Spleen (tissue), 7 donors: Measurements from ENCODE around the gene ZNHIT6.

Experiments used
- CTCF ChIP-seq, 11 experiments: fragments of 200-600 bp in 7 of 11; fragments of 450-650 bp in 4 of 11; sonication (generic) in 4 of 11; IDR thresholded peaks in 8 of 11; conservative IDR thresholded peaks in 3 of 11; 1 replicate in 7 of 11; 2 replicates in 4 of 11; pipeline versions ENCODE4 v1.4.0 to v1.8.0; 2016 to 2021; ENCODE audit warnings: antibody characterized with exemption in 11 of 11, inconsistent platforms in 4 of 11, mild to moderate bottlenecking in 1 of 11
- POLR2A ChIP-seq, 3 donors: fragments of 450-650 bp; IDR thresholded peaks; one replicate each; pipeline ENCODE4 v1.5.1; 2017; ENCODE audit warnings: antibody characterized with exemption in 3 of 3, mild to moderate bottlenecking in 1 of 3
- POLR2AphosphoS5 ChIP-seq, 3 donors: sonication (generic); formaldehyde crosslinking; IDR thresholded peaks; one replicate each; pipeline ENCODE4 v1.5.1; 2017; ENCODE audit warnings: antibody characterized with exemption in 3 of 3
- donor health status: DM: no; HTN: no; CAD: no; lungs with moderate emphysema.
- donor health status: DM: no; HTN: no; CAD: no.
- donor health status: DM: no; HTN: no; CAD: no.

DNA sequence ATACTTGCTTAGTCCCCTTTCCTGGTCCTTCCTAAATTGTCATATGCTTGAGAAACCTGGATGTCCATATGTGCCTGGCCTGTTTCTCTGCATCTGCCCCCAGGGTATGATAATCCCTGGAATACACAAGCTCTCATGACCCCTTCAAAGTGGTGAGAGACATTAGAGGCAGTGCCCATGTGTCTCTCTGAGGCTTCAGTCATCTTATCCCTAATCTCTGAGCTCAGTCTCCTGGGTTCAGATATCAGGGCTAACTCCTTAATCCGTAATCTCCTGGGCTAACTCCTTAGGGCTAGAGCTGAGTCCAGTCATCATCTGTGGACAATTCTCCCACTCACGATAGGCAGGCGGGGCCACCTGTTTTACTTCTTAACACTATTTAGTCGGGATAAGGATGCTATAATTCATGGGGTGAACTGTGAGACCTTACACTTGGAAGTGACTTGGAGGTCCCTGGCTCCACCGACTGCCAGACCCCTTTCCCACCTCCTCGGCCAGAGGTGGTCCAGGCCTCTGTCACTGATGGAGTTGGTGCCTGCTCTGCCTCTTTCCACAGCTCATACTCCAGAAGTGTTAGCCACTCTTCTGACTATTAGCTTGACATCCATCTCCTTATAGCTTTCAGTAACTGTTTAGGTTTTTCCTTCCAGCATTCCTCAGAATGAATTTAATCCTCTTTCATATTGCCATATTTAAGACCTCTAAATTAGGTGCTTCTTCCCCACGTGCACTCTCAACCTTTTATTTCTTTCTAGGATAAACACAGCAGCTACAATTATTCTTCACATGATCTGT lies 105.0 kb downstream of the ZNHIT6 start:
- no peak for TF ChIP-seq POLR2A (IDR thresholded peaks at IDR 0.05)
- TF ChIP-seq CTCF (IDR thresholded peaks at IDR 0.05 in 8 of 11, conservative IDR thresholded peaks at IDR 0.05 in 3 of 11) = no peak
- no peak for TF ChIP-seq POLR2AphosphoS5 (IDR thresholded peaks at IDR 0.05)
